HG02981 (cell line): Measurements from ENCODE around the gene ITGAX.
"Not testable (repeated sequence)": the region's sequence is repeated elsewhere in the genome, so short reads cannot be mapped to it uniquely, and the experiment has no call there.

ENCODE experiments used
- ATAC-seq: cut with Tn5 transposase; IDR thresholded peaks from one replicate; pipeline ENCODE4 v1.9.1; 2021; ENCODE audit warnings: mild to moderate bottlenecking, moderate library complexity; ENCODE audit not compliant: unreplicated experiment

Gene ITGAX

DNA sequence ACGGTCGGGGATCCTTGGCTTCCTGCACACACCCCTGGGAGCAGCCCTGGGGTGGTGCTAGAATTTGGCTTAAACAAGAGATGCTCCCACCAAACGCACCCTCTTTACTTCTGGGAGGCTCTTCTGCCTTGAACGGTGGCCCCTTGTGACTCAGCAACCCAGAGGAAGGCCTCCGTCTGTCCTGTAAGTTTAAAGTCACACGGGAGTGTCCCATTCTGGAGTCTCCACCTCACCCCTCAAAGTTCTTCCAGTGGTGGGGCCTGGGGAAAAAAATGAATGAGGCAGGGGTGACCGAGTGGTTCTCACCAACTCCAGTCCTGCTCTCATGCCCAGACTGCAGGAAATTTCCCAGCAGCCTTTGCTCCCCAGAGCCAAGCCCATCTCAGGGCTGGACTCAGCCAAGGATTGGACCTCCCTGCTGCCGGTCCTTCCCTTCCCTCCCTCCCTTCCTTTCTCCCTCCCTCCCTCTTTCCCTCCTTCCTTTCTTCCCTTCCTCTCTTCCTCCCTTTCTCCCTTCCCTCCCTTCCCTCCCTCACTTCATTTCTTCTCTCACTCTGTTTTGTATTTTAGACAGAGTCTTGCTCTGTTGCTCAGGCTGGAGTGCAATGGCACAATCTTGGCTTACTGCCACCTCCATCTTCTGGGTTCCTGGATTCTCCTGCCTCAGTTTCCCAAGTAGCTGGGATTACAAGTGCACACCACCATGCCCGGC lies 49.5 kb downstream of the ITGAX start:
- no peak for ATAC-seq

DNA sequence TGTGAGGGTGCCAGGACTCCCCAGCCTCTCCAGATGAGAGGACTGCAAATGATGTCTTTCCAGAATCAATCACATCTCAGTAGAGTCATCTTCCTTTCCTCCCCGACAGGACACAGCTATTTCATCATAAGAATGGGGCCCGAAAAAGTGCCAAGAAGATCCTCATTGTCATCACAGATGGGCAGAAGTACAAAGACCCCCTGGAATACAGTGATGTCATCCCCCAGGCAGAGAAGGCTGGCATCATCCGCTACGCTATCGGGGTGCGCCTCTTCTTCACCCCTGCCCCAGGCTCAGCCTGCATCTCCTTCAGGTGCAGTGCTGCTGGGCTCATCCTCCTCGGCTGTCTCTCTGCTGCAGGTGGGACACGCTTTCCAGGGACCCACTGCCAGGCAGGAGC lies 52.4 kb downstream of the ITGAX start:
- ATAC-seq: no peak

DNA sequence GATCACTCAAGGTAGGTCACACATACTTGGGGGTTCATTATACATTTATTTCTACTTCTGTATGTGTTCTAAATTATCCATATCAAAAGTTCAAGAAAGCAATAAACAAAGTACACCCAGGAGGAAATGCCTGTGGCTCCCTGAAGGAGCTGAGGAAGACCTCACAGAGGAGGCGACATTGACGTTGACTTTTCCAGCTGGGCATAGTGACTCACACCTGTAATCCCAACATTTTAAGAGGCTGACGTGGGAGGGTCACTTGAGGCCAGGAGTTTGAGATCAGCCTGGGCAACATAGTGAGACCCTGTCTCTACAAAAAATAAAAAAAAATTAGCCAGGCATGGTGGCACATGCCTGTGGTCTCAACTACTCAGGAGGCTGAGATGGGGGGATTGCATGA lies 54.5 kb downstream of the ITGAX start:
- no peak for ATAC-seq

DNA sequence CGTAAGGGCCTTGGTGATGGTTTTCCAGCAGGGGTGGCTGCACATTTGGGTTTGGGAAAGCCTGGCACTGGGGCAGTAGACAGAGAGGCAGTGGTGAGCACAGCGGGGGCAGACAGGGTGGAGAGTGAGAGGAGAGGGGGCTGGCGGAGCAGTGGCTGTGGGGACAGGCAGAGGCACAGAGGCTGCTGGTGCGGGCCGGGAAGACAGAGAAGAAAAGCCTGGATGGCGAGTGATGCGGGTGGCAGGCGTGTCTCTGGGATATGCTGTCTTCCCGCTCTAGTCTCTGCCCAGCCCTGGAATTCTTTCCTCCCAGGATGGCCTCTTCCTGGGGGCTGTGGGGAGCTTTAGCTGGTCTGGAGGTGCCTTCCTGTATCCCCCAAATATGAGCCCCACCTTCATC lies 55.1 kb downstream of the ITGAX start:
- ATAC-seq: no peak

DNA sequence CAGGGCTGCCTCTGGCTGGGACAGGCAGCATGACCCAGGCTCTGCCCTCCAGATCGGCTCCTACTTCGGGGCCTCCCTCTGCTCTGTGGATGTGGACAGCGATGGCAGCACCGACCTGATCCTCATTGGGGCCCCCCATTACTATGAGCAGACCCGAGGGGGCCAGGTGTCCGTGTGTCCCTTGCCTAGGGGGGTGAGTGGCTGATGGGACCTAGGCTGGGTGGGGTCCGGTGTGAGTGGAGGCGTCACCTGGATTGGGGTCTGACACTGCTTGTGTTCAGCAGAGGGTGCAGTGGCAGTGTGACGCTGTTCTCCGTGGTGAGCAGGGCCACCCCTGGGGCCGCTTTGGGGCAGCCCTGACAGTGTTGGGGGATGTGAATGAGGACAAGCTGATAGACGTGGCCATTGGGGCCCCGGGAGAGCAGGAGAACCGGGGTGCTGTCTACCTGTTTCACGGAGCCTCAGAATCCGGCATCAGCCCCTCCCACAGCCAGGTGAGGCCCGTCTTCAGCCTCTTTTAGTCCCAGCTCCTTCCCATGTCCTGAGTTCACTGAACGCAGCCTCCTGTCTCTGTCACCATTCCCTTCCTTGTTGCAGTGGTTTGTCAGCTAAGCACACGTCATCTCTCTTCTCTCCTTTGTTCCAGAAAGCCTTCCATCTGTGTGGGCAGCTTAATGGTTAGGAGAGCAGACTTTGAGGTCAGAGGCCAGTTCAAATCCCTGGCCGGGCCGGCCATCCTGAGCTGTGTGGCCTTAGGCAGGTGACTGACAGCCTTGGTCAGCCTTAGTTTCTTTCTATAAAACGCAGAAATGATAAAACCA lies 56.3 kb downstream of the ITGAX start:
- ATAC-seq: no peak

DNA sequence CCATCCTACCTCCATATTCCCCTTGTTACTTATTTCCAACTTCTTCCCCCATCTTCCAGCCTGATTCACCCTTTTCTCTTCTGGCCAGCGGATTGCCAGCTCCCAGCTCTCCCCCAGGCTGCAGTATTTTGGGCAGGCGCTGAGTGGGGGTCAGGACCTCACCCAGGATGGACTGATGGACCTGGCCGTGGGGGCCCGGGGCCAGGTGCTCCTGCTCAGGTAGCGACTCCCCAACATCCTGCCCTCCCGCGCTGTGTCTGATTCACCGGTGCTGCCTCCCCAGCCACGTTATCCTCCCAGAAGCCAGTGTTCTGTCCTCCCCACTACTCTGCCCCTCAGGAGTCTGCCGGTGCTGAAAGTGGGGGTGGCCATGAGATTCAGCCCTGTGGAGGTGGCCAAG lies 57.8 kb downstream of the ITGAX start:
- no peak for ATAC-seq

DNA sequence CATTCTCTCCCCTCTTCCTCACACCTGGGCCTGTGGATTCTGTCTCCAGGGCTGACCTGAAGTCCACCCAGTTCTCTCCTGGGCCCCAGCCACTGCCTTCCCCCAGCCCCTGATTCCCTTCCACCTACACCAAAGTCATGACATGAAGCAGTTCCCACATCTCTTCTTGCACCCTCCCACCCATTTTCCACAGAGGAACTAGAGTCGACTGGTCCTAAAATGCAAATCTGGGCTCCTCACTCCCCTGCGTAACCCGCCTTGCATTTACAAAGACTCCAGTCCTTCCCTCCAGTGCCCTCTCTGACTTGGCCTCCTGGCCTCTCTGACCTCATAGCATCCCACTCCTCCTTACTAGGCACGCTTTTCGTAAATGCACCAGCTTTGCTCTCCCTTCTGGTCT lies 58.4 kb downstream of the ITGAX start:
- ATAC-seq: no peak

DNA sequence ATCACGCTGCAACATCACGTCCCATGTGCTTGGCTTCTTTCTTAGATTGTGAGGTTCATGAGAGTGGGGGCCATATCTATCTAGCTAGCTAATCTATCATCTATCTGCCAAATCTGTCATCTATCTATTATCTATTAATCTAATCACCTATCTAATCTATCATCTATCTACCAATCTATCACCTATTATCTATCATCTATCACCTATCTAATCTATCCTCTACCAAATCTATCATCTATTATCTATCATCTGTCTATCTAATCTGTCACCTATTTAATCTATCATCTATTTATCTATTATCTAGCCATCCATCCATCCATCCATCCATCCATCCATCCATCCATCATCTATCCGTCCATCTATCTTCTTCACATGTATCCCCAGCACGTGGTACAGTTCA lies 59.0 kb downstream of the ITGAX start:
- no peak for ATAC-seq

DNA sequence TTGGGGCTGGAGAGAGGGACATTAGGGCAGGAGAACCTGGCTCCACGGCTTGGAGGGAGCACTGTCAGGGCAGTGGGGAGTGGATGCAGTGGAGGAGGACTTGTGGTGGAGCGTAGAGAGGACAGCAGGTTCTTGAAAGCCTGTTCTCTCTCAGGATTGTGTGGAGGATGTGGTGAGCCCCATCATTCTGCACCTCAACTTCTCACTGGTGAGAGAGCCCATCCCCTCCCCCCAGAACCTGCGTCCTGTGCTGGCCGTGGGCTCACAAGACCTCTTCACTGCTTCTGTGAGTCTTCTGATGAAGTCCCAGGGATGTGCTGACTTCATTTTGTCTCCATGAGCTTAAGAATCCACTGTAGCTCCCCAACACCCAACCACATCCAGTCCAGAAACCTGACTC lies 59.7 kb downstream of the ITGAX start:
- ATAC-seq: no peak

DNA sequence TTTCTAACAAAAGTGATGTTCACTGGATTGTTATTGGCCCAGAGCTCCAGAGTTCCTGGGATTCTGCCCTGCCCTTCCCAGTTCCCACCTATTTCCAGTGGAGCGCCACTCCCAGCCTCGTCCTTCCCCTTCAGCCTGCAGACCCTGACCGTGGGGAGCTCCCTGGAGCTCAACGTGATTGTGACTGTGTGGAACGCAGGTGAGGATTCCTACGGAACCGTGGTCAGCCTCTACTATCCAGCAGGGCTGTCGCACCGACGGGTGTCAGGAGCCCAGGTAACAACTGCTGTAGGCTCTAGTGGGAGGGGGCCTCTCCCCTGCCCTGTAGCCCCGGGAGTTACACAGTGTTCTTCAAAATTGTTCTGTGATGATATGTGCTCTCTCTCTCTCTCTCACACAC lies 61.4 kb downstream of the ITGAX start:
- no peak for ATAC-seq

DNA sequence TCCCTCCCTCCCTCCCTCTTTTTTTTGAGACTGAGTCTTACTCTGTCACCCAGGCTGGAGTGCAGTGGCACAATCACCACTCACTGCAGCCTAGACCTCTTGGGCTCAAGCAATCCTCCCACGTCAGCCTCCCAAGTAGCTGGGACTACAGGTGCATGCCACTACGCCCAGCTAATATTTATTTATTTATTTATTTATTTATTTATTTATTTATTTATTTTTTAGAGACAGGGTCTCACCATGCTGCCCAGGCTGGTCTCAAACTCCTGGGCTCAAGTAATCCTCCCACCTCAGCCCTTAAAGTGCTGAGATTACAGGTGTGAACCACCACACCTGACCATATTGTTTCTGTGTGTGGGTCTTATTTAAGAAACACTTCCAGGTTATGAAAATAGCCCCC lies 62.1 kb downstream of the ITGAX start:
- ATAC-seq: not testable (repeated sequence)

DNA sequence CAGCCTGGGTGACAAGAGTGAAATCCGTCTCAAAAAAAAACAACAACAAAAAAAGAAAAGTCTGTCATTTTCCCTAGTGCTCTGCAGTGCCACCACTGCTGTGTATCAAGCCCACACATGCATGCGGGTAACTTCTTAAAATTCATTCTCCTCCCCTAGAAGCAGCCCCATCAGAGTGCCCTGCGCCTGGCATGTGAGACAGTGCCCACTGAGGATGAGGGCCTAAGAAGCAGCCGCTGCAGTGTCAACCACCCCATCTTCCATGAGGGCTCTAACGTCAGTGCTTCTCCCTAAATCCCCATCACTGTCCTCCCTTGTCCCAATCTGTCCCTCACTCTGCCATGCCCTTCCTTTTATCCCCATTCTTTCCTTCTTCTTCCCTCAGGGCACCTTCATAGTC lies 62.9 kb downstream of the ITGAX start:
- no peak for ATAC-seq

DNA sequence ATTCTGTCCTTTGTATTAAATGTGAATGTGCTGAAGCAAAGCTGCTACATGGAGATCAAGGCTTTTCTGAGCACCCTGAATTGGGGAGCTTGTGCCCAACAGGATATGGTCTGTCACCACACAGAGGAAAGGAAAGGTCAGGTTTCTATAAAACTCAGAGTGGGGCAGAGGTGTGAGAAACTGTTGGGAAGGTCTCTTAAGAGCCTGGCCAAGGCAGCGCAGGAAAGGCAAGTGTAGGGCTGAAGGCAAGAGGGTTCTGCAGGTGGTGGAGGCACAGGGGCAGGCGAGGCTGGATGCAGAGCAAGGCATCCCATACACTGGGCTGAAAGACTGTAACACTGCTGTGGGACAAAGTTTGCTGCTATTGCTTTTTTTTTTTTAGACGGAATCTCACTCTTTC lies 65.1 kb downstream of the ITGAX start:
- ATAC-seq: no peak

DNA sequence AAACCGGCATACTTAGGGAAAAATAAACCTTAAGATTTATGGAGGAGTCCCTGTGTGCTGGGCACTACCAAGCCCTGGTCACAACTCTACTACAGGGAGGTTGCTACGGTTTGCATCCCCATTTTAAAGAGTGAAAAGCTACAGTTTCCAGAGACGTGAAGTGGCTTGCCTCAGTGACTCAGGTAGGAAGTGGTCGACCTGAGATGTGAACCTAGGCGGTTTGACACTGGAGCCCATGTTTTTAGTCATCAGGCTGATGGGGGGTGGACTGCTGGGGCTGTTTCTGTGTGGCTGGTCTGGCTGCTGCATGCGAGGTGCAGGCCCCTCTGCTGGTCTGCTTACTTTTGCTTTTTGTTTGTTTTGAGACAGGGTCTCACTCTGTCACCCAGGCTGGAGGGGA lies 66.6 kb downstream of the ITGAX start:
- no peak for ATAC-seq

DNA sequence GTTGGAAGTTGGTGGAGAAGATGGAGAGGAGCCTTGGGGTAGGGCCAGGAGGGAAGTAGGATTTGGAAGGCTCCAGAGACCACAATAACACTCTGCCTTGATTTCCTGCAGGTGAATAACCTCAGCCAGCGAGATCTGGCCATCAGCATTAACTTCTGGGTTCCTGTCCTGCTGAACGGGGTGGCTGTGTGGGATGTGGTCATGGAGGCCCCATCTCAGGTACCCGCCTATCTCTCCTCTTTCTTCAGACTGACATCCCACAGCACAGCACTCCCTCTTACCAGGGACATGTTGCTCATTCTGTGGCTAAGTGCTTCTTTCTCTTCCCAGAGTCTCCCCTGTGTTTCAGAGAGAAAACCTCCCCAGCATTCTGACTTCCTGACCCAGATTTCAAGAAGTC lies 68.3 kb downstream of the ITGAX start:
- ATAC-seq: no peak

DNA sequence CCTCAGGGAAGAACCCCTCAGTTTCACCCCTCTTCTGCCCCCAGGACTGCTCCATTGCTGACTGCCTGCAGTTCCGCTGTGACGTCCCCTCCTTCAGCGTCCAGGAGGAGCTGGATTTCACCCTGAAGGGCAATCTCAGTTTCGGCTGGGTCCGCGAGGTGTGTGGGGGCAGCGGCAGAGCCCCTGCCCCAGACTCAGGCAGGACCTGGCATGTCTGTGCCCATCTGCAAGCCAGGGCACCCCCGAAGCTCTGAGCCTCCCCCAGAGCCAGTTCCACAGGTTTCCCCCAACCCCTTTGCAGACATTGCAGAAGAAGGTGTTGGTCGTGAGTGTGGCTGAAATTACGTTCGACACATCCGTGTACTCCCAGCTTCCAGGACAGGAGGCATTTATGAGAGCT lies 68.8 kb downstream of the ITGAX start:
- ATAC-seq: no peak

DNA sequence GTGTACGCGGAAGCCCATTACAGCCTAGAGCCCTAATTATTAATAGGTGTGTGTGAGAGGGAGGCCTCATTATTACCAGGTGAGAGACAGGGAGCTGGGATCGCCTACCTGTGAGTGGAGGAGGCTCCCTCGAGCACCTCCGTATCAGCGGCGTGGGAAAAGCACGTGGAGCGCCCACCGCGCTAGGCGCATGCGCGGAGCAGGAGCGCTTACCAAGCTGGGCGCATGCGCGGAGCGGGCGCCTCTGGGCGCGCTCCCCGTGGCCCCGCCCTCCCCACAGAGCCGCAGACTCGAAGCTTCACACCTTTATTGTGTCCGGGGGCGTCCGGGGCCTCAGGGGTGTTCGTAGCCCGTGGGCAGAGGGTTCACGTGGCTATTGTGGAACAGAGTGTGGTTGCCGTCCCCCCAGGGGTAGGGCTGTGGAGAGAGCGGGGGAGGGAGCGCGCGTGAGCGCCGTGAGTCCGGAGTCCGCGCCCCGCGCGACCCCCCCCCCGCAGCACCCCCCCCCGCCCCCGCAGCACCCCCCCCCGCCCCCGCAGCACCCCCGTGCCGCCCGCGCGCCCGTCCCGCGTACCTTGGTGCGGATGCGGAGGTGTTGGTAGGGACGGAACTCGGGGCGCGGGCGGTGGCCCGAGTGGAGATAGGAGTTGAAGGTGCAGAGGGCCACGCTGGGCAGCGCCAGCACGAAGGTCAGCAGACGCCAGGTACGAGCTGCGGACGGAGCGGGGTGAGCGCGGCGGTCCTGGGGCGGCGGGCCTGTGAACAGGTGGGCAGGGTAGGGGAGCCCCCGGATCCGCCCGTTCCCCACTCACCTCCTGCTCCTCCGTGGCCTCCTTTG lies 72.7 kb downstream of the ITGAX start:
- ATAC-seq: no peak

DNA sequence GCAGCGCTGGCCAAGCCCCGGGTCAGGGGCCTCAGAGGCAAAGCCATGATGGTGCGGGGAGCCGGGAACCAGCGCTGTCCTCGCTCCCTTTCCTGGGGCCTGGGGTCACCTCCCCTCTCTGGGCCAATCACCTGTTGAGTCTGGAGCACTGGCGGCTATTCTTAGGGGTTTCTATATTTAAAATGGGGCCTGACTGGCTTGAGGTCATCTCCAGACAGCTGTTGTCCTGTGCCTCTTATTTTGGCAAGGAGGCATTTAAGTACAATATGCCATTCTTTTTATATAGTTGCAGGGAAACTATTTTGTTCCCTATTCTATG lies 73.3 kb downstream of the ITGAX start, which contains the start of gene COX6A2:
Gene COX6A2 (minus strand): TSS at position 82 of the 319 bp plus-strand sequence. CDS start 35 bp downstream, at position 47.
- no peak for ATAC-seq

DNA sequence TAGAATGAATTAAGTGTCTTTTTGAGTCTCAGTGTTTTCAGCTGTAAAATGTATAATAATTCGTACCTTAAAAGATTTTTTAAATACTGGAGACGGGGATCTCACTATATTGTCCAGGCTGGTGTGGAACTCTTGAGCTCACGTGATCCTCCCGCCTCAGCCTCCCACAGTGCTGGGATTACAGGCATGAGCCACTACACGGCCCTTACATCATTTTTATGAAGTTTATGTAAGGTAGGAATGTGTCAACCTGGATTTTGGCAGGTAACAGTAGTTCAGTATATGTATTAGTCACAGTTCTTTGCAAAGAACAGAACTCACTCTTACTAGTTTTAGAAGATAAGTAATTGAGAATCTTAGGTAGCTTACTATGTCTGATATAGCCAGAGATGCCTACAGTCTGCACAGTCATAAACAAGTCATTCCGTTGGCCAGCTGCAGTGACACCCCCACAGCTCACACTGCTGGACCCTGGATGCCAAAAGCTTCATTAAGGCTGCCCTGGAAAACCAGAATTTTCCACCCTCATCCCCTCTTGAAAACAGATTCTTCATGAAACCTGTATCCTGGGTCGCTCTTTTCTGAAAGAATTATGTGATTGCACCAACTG lies 73.8 kb downstream of the ITGAX start:
- no peak for ATAC-seq

DNA sequence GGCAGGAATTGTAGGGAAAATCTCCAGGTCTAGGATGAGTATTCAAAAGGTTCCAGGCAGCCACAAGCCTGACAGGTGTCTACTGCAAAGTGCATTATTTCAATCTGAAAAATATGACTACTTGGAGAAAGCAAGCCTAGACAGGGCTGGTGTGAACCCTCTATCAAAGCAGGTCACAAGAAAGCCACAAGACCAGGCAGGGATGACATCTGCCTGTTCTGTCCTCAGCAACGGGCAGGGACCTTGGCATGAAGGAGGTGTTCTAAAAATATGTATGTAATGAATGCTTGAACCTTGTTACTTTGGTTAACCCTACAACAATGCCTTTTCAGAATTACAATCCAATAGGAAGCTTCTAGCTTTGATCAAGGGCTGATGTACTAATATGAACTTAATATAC lies 74.3 kb downstream of the ITGAX start:
- no peak for ATAC-seq

DNA sequence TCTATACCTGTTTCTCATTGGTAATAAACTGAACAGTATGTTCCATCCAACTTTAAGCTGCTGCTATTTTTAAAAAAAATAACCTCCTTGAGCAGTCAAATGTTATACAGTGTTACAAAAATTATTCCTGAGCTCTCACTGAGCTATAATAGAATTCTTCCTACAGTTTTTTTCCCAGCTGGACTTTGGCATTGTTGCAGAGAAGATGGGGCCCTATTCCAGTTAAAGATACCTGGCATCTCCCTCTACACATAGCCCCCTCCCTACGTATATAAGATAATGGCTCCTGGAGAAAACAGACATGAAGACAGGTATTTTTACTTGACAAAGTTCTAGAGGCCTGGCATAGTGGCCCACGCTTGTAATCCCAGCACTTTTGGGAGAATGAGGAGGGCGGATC lies 74.8 kb downstream of the ITGAX start:
- no peak for ATAC-seq
